Parathyroid adenoma (tissue), 2 donors: ENCODE measurements around the gene SCN1B.
"Not testable (repeated sequence)": the region's sequence is repeated elsewhere in the genome, so short reads cannot be mapped to it uniquely, and the experiment has no call there.

Experiments used
- H2AFZ ChIP-seq: fragments of 300-600 bp; sonication (generic); one replicate; pipeline ENCODE4 v1.7.0; 2017; ENCODE audit warnings: antibody characterized with exemption, mild to moderate bottlenecking
- H3K27ac ChIP-seq: fragments of 300-600 bp; sonication (generic); one replicate; pipeline ENCODE4 v1.7.0; 2017
- H3K27me3 ChIP-seq: fragments of 300-600 bp; sonication (generic); one replicate; pipeline ENCODE4 v1.7.0; 2017; ENCODE audit warnings: low read length; ENCODE audit not compliant: control insufficient read depth, insufficient read depth
- H3K36me3 ChIP-seq: fragments of 300-600 bp; sonication (generic); one replicate; pipeline ENCODE4 v1.7.0; 2017; ENCODE audit warnings: low read length; ENCODE audit not compliant: control insufficient read depth, insufficient read depth
- H3K4me1 ChIP-seq: fragments of 300-600 bp; sonication (generic); one replicate; pipeline ENCODE4 v1.7.0; 2017; ENCODE audit warnings: control low read depth
- H3K4me2 ChIP-seq: fragments of 300-600 bp; sonication (generic); one replicate; pipeline ENCODE4 v1.7.0; 2017; ENCODE audit warnings: low read length
- H3K4me3 ChIP-seq: fragments of 300-600 bp; sonication (generic); one replicate; pipeline ENCODE4 v1.7.0; 2017; ENCODE audit warnings: low read depth, low read length
- H3K79me2 ChIP-seq: fragments of 300-600 bp; sonication (generic); one replicate; pipeline ENCODE4 v1.7.0; 2017; ENCODE audit warnings: control low read depth
- H3K9ac ChIP-seq: fragments of 300-600 bp; sonication (generic); one replicate; pipeline ENCODE4 v1.7.0; 2017; ENCODE audit warnings: mild to moderate bottlenecking
- H3K9me3 ChIP-seq: fragments of 300-600 bp; sonication (generic); one replicate; pipeline ENCODE4 v1.7.0; 2017; ENCODE audit warnings: low read length; ENCODE audit not compliant: control insufficient read depth
- TF ChIP-seq, protein P1 (sequence below): fragments of 300-600 bp; sonication (generic); IDR thresholded peaks from one replicate; pipeline ENCODE4 v1.7.0; 2017; ENCODE audit warnings: antibody characterized with exemption, mild to moderate bottlenecking
- donor health status: primary hyperparathyroidism.

SCN1B gene

GRCh38 chr19:35046461-35046860 lies 16.2 kb downstream of the SCN1B start:
- Histone ChIP-seq H3K4me1 (peaks cover 10% of the 10 kb centered on the region), H3K27me3 (no peaks in the 10 kb centered on the region), H3K4me3 (no peak overlapping the region), H3K9me3 (no peaks in the 10 kb centered on the region), H3K27ac (no peak overlapping the region), H3K9ac (no peak overlapping the region), H3K79me2 (peaks cover 2% of the 10 kb centered on the region), H2AFZ (no peak overlapping the region), H3K36me3 (no peaks in the 10 kb centered on the region), H3K4me2 (no peak overlapping the region)
- TF ChIP-seq, protein P1, sequence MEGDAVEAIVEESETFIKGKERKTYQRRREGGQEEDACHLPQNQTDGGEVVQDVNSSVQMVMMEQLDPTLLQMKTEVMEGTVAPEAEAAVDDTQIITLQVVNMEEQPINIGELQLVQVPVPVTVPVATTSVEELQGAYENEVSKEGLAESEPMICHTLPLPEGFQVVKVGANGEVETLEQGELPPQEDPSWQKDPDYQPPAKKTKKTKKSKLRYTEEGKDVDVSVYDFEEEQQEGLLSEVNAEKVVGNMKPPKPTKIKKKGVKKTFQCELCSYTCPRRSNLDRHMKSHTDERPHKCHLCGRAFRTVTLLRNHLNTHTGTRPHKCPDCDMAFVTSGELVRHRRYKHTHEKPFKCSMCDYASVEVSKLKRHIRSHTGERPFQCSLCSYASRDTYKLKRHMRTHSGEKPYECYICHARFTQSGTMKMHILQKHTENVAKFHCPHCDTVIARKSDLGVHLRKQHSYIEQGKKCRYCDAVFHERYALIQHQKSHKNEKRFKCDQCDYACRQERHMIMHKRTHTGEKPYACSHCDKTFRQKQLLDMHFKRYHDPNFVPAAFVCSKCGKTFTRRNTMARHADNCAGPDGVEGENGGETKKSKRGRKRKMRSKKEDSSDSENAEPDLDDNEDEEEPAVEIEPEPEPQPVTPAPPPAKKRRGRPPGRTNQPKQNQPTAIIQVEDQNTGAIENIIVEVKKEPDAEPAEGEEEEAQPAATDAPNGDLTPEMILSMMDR = no peak

- Histone ChIP-seq H3K27ac (no peak overlapping the region), H3K27me3 (no peaks in the 10 kb centered on the region), H3K36me3 (no peaks in the 10 kb centered on the region), H3K4me3 (no peak overlapping the region), H2AFZ (no peak overlapping the region), H3K4me1 (no peaks in the 10 kb centered on the region), H3K9me3 (no peaks in the 10 kb centered on the region), H3K79me2 (no peaks in the 10 kb centered on the region), H3K9ac (no peak overlapping the region), H3K4me2 (no peak overlapping the region)
- TF ChIP-seq, protein P1 = no peak
These were observed 18.7 kb downstream of the SCN1B start for GRCh38 chr19:35048911-35049411.

- Histone ChIP-seq H3K9me3 (no peaks in the 10 kb centered on the region), H2AFZ (no peak overlapping the region), H3K27ac (no peak overlapping the region), H3K36me3 (no peaks in the 10 kb centered on the region), H3K4me1 (no peaks in the 10 kb centered on the region), H3K9ac (no peak overlapping the region), H3K79me2 (no peaks in the 10 kb centered on the region), H3K4me2 (no peak overlapping the region), H3K27me3 (no peaks in the 10 kb centered on the region), H3K4me3 (no peak overlapping the region)
- TF ChIP-seq, protein P1 = no peak
These were observed 19.2 kb downstream of the SCN1B start for GRCh38 chr19:35049456-35049855.

DNA sequence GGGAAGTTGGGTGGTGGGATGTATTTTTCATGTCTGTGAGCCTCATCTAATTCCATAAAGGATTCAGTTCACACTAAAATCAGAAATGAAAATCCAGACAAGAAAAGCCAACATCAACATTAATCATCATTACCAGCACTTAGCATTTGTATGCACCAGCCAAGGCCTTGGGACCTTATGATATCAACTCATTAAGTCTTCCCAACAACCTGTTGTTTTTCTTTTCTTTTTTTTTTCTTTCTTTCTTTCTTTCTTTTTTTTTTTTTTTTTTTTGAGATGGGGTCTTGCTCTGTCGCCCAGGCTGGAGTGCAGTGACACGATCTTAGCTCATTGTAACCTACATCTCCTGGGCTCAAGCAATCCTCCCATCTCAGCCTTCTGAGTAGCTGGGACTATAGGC lies 20.4 kb downstream of the SCN1B start:
- H3K27ac ChIP-seq, H3K4me3 ChIP-seq, H3K9me3 ChIP-seq, H3K79me2 ChIP-seq, H3K36me3 ChIP-seq, H2AFZ ChIP-seq, H3K27me3 ChIP-seq, H3K4me2 ChIP-seq, H3K9ac ChIP-seq, H3K4me1 ChIP-seq: not testable (repeated sequence)

DNA sequence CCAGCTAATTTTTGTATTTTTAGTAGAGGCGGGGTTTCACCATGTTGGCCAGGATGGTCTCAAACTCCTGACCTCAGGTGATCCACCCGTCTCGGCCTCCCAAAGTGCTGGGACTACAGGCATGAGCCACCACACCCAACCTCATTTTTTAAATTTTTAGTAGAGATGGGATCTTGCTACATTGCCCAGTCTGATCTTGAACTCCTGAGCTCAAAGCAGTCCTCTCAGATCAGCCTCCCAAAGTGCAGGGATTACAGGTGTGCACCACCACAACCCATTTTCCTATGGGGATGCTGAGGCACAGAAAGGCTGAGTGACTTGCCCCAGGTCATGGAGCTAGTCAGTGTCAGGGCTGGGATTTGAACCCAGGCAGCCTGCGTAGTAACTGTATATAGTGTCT lies 21.0 kb downstream of the SCN1B start:
- H2AFZ ChIP-seq, H3K4me2 ChIP-seq, H3K4me1 ChIP-seq, H3K79me2 ChIP-seq, H3K9ac ChIP-seq, H3K27me3 ChIP-seq, H3K27ac ChIP-seq, H3K36me3 ChIP-seq, H3K4me3 ChIP-seq, H3K9me3 ChIP-seq: not testable (repeated sequence)

DNA sequence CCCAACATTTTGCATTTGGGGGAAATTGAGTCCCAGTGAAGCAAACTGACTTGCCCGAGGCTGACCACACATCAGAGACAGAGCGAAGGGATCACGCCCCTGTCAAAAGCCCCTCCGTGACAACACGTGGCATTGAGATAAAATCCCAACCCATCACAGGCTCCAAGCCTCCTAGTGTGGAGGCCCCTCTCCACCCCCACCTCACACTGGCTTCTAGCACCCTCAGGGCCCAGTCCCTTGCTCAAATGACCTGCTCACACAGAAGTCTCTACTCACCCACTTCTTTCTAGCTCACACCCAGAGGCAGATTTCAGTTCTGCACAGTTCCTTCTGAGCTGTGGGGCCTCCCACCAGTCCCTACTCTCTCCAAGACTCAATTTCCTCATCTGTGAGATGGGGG lies 21.5 kb downstream of the SCN1B start:
- Histone ChIP-seq H3K4me1 (no peaks in the 10 kb centered on the region), H3K4me3 (no peak overlapping the region), H2AFZ (no peak overlapping the region), H3K9ac (no peak overlapping the region), H3K79me2 (no peaks in the 10 kb centered on the region), H3K4me2 (no peak overlapping the region), H3K36me3 (no peaks in the 10 kb centered on the region), H3K27ac (no peak overlapping the region), H3K27me3 (no peaks in the 10 kb centered on the region), H3K9me3 (no peaks in the 10 kb centered on the region)
- TF ChIP-seq, protein P1 = no peak
